ENCODE measurements around the gene C3orf80. TPM values are rescaled to one million over a fixed set of nuclear protein-coding genes. Genes with fewer than 3 reads are reported as not detected.

The C3orf80 gene
- total RNA-seq, 1 experiment from 2014 or later, result 0.33 TPM

GRCh38 chr3:160217675-160218074, 7.5 kb upstream of the C3orf80 start:
- Histone ChIP-seq H4K20me1 (ENCODE audit: low read length) (no peaks in the 10 kb centered on the region), H3K9me2 (replicated peaks; ENCODE audit: low read length) (no peaks in the 10 kb centered on the region), H3K79me2 (ENCODE audit: low read length) (no peaks in the 10 kb centered on the region), H3K4me2 (ENCODE audit: low read length) (no peak overlapping the region), H2AFZ (ENCODE audit: low read length) (no peak overlapping the region), H3K27ac (ENCODE audit: low read length) (no peak overlapping the region), H3K9ac (ENCODE audit: low read length) (no peak overlapping the region), H3K27me3 (ENCODE audit: low read length) (peaks cover 14% of the 10 kb centered on the region), H3K9me3 (ENCODE audit: low read length) (no peaks in the 10 kb centered on the region), H3K4me1 (ENCODE audit: insufficient read depth, low read length) (no peaks in the 10 kb centered on the region), H3F3A (ENCODE audit: low read length, unreplicated experiment) (no peaks in the 10 kb centered on the region), H3K4me3 (ENCODE audit: low read length) (no peak overlapping the region), H3K36me3 (ENCODE audit: low read depth, low read length) (no peaks in the 10 kb centered on the region)
- DNase-seq, result no peak
- TF ChIP-seq, protein P1, sequence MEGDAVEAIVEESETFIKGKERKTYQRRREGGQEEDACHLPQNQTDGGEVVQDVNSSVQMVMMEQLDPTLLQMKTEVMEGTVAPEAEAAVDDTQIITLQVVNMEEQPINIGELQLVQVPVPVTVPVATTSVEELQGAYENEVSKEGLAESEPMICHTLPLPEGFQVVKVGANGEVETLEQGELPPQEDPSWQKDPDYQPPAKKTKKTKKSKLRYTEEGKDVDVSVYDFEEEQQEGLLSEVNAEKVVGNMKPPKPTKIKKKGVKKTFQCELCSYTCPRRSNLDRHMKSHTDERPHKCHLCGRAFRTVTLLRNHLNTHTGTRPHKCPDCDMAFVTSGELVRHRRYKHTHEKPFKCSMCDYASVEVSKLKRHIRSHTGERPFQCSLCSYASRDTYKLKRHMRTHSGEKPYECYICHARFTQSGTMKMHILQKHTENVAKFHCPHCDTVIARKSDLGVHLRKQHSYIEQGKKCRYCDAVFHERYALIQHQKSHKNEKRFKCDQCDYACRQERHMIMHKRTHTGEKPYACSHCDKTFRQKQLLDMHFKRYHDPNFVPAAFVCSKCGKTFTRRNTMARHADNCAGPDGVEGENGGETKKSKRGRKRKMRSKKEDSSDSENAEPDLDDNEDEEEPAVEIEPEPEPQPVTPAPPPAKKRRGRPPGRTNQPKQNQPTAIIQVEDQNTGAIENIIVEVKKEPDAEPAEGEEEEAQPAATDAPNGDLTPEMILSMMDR (conservative IDR thresholded peaks at IDR 0.05; ENCODE audit: low read depth, low read length), result no peak
- TF ChIP-seq EZH2 (IDR thresholded peaks at IDR 0.05; ENCODE audit: low read length, unreplicated experiment) (no peak), EZH2phosphoT487 (IDR thresholded peaks at IDR 0.05; ENCODE audit: borderline replicate concordance, low read length) (no peak)
- ChIA-PET POLR2A (ENCODE audit: unreplicated experiment) (no interaction called here), CTCF (no interaction called here)
- no peak for ATAC-seq
- intact Hi-C loops (cut with micrococcal nuclease), result no loop called here
- BruUV-seq (replicated peaks), result no TSS peak

DNA sequence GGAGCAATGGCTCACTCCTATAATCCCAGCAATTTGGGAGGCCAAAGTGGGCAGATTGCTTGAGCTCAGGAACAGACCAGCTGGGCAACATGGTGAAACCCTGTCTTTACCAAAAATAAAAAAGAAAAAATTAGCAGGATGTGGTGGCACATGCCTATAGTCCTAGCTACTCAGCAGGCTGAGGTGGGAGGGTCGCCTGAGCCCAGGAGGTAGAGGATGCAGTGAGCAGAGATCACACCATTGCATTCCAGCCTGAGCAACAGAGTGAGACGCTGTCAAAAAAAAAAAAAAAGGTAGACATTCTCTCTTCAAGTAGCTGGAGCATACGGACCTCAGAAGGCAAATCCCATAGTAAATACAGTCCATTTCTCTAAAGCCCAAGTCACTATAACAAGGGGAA, 7.1 kb upstream of the C3orf80 start:
- H4K20me1 ChIP-seq (ENCODE audit: low read length), result no peaks in the 10 kb centered on the region
- H2AFZ ChIP-seq (ENCODE audit: low read length), result no peak overlapping the region
- no peaks in the 10 kb centered on the region for H3K36me3 ChIP-seq (ENCODE audit: low read depth, low read length)
- ChIA-PET POLR2A (ENCODE audit: unreplicated experiment) (no interaction called here), CTCF (no interaction called here)
- no peaks in the 10 kb centered on the region for H3K4me1 ChIP-seq (ENCODE audit: insufficient read depth, low read length)
- peaks cover 14% of the 10 kb centered on the region for H3K27me3 ChIP-seq (ENCODE audit: low read length)
- no peak overlapping the region for H3K9ac ChIP-seq (ENCODE audit: low read length)
- BruUV-seq (replicated peaks), result no TSS peak
- no peaks in the 10 kb centered on the region for H3K79me2 ChIP-seq (ENCODE audit: low read length)
- TF ChIP-seq EZH2phosphoT487 (IDR thresholded peaks at IDR 0.05; ENCODE audit: borderline replicate concordance, low read length) (no peak), EZH2 (IDR thresholded peaks at IDR 0.05; ENCODE audit: low read length, unreplicated experiment) (no peak)
- TF ChIP-seq, protein P1 (conservative IDR thresholded peaks at IDR 0.05; ENCODE audit: low read depth, low read length), result no peak
- DNase-seq, result no peak
- no peak overlapping the region for H3K4me3 ChIP-seq (ENCODE audit: low read length)
- H3K9me2 ChIP-seq (replicated peaks; ENCODE audit: low read length), result no peaks in the 10 kb centered on the region
- intact Hi-C loops (cut with micrococcal nuclease), result no loop called here
- no peaks in the 10 kb centered on the region for H3F3A ChIP-seq (ENCODE audit: low read length, unreplicated experiment)
- H3K27ac ChIP-seq (ENCODE audit: low read length), result no peak overlapping the region
- H3K9me3 ChIP-seq (ENCODE audit: low read length), result no peaks in the 10 kb centered on the region
- no peak for ATAC-seq
- no peak overlapping the region for H3K4me2 ChIP-seq (ENCODE audit: low read length)

DNA sequence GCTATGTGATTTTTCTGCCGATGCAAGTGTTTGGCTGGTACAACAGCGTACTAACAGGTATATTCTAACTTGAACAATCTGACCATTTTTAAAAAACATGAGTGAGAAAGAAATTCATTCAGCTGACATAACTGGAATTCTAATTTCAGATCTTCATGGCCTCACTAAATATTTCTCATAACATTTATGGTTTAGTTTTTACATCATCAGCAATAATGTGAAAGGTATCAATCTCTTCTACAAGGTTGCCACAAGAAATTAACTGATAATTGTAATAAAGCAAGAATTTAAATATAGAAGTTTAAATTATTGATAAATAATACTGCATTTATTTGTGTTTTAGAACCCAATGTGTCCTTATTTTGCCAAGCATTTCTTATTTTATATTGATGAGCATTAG, 5.2 kb upstream of the C3orf80 start:
- TF ChIP-seq EZH2 (IDR thresholded peaks at IDR 0.05; ENCODE audit: low read length, unreplicated experiment), result no peak
- TF ChIP-seq EZH2phosphoT487 (IDR thresholded peaks at IDR 0.05; ENCODE audit: borderline replicate concordance, low read length), result no peak
- TF ChIP-seq, protein P1 (conservative IDR thresholded peaks at IDR 0.05; ENCODE audit: low read depth, low read length), result no peak
- DNase-seq, result no peak
- BruUV-seq (replicated peaks), result no TSS peak
- H3K9ac ChIP-seq (ENCODE audit: low read length), result no peak overlapping the region
- no peak for ATAC-seq
- H3K27me3 ChIP-seq (ENCODE audit: low read length), result peaks cover 21% of the 10 kb centered on the region
- POLR2A ChIA-PET (ENCODE audit: unreplicated experiment), result no interaction called here
- H3K4me3 ChIP-seq (ENCODE audit: low read length), result no peak overlapping the region
- no peaks in the 10 kb centered on the region for H4K20me1 ChIP-seq (ENCODE audit: low read length)
- H3K4me1 ChIP-seq (ENCODE audit: insufficient read depth, low read length), result 0 out of 2 replicates have a peak, but pooled peaks cover 3% of the 10 kb centered on the region
- H3F3A ChIP-seq (ENCODE audit: low read length, unreplicated experiment), result no peaks in the 10 kb centered on the region
- CTCF ChIA-PET, result no interaction called here
- H3K9me3 ChIP-seq (ENCODE audit: low read length), result no peaks in the 10 kb centered on the region
- no peaks in the 10 kb centered on the region for H3K79me2 ChIP-seq (ENCODE audit: low read length)
- H3K36me3 ChIP-seq (ENCODE audit: low read depth, low read length), result no peaks in the 10 kb centered on the region
- no peak overlapping the region for H3K4me2 ChIP-seq (ENCODE audit: low read length)
- no peaks in the 10 kb centered on the region for H3K9me2 ChIP-seq (replicated peaks; ENCODE audit: low read length)
- H2AFZ ChIP-seq (ENCODE audit: low read length), result no peak overlapping the region
- no peak overlapping the region for H3K27ac ChIP-seq (ENCODE audit: low read length)
- intact Hi-C loops (cut with micrococcal nuclease), result loop anchor here (5.0 to 10.0 kb wide), 2 partner anchors 53 to 195 kb away; no protein-coding TSS in a partner anchor
